Activated CD4-positive, alpha-beta T cell treated with anti-CD3 and anti-CD28 coated beads, Interleukin-2, amount 10 ng/mL, durations not matched to agents 7 days and 5 days (primary cell): Measurements from ENCODE around the gene C14orf119. TPM values are rescaled to one million over a fixed set of nuclear protein-coding genes. Genes with fewer than 3 reads are reported as not detected.
A peak's percentile ranks its signal among the peaks of the same experiment; 100 is the strongest.

Experiments used
- CTCF ChIA-PET: fragments of 350-600 bp; sonication (Branson Sonifier 250); formaldehyde crosslinking; loops from one replicate; lab custom pipeline; 2021; ENCODE audit warnings: antibody characterized with exemption; lab: Charles Lee
- POLR2A ChIA-PET: fragments of 350-600 bp; sonication (Branson Sonifier 250); formaldehyde crosslinking; loops from one replicate; lab custom pipeline; 2021; ENCODE audit warnings: antibody characterized with exemption; lab: Charles Lee
- DNase-seq: peaks from one replicate; pipeline ENCODE4 v3.0.0-alpha.2; 2020
- H3K27ac Mint-ChIP-seq: one replicate; pipeline ENCODE4 v1.8.0; 2021; ENCODE audit warnings: mild to moderate bottlenecking, moderate library complexity, mixed read lengths
- H3K27me3 Mint-ChIP-seq: one replicate; pipeline ENCODE4 v1.8.0; 2021; ENCODE audit warnings: mixed read lengths
- H3K36me3 Mint-ChIP-seq: one replicate; pipeline ENCODE4 v1.8.0; 2021; ENCODE audit warnings: low read depth, mixed read lengths
- H3K4me1 Mint-ChIP-seq: one replicate; pipeline ENCODE4 v1.8.0; 2021; ENCODE audit warnings: mixed read lengths
- H3K4me3 Mint-ChIP-seq: one replicate; pipeline ENCODE4 v1.8.0; 2021; ENCODE audit warnings: mild to moderate bottlenecking, moderate library complexity, mixed read lengths
- H3K9me3 Mint-ChIP-seq: one replicate; pipeline ENCODE4 v1.8.0; 2021; ENCODE audit warnings: mixed read lengths
- total RNA-seq, 2 experiments: library from RNA; stranded (reverse); gene quantifications; one replicate each; pipeline ENCODE4 v1.2.3, GENCODE V29; 2021

C14orf119 gene
- total RNA-seq, 2 experiments from 2014 or later, result 48.0 to 48.2 TPM

- Mint-ChIP-seq H3K27ac (peak overlapping the region; percentile 39), H3K36me3 (no peaks in the 10 kb centered on the region), H3K27me3 (no peaks in the 10 kb centered on the region), H3K9me3 (no peaks in the 10 kb centered on the region), H3K4me1 (peaks cover 49% of the 10 kb centered on the region), H3K4me3 (no peak overlapping the region)
- DNase-seq, result no peak
- CTCF ChIA-PET, result interaction anchor here (1.1 kb wide), 1 partner anchor 60 kb away, joined by 3 read pairs; the partner anchor contains the start of gene CDH24
- POLR2A ChIA-PET, result no interaction called here
These were observed 22.2 kb downstream of the C14orf119 start for GRCh38 chr14:23117371-23118020.

DNA sequence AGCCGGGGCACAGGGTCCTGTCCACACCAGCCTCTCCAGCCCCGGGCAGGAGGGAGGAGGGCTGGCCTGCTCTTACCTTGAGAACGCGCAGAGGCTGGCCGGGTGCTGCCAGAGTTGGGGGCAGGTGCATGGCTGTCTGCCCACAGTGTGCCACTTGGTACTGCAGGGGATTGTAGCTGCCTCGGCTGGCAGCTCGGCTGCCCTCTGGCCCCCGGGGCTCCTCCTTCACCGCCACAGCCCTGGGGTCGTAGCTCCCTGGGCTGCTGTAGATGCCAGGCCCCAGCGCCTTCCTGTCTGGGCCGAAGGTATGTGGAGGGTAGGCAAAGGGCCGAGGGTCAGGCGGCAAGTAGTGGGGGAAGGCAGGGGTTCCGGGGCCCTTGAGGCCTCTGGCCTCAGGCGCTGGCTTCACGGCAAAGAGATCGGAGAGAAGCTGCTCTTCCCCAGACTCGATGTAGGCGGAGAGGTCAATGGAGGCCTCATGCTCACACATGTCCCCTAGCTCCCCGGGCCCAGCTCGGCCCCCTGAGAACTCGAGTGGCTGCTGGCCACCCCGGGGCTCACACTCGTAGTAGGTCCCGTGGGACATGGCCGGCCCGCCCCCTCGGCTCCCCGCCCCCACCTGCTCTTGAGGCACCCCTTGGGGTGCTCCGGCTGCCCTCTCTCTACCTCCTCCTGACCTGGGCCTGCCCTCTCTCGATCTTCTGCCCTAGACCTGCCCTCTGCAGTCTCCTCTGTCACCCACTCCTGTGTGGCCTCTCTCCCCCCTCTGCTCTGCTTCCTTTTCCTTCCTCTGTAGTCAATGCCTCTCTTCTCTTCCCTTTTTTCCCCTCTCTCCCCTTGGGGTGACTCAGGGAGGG is 23.4 kb downstream of the C14orf119 start, which contains the start of gene CEBPE:
Gene CEBPE, minus strand, starts transcription at position 750 of the 857 bp plus-strand sequence. Its CDS starts 164 bp downstream, at position 586.
- peak within 1 kb of the TSS; percentile 57 for H3K4me3 Mint-ChIP-seq
- no peaks in the 10 kb centered on the region for H3K9me3 Mint-ChIP-seq
- H3K27me3 Mint-ChIP-seq, result no peaks in the 10 kb centered on the region
- peaks cover 49% of the 10 kb centered on the region for H3K4me1 Mint-ChIP-seq
- ChIA-PET POLR2A (interaction anchor here (2.0 kb wide), 1 partner anchor 24 kb away, joined by 12 read pairs; the partner anchor contains the start of genes ACIN1 and C14orf119), CTCF (interaction anchor here (2.9 to 3.0 kb wide), 2 partner anchors 20 to 70 kb away, joined by 15 to 37 read pairs; no protein-coding TSS in a partner anchor)
- H3K27ac Mint-ChIP-seq, result peak within 1 kb of the TSS; percentile 91
- no peak for DNase-seq
- H3K36me3 Mint-ChIP-seq, result no peaks in the 10 kb centered on the region

- peak; percentile 65 for DNase-seq
- Mint-ChIP-seq H3K27ac (peak overlapping the region; percentile 91), H3K36me3 (no peaks in the 10 kb centered on the region), H3K9me3 (no peaks in the 10 kb centered on the region), H3K4me1 (peaks cover 43% of the 10 kb centered on the region), H3K27me3 (no peaks in the 10 kb centered on the region), H3K4me3 (peak overlapping the region; percentile 57)
- ChIA-PET CTCF (interaction anchor here (0.6 to 3.0 kb wide), 15 partner anchors 9 to 146 kb away, joined by 3 to 37 read pairs (median 5); partner anchors contain the start of gene SLC7A8), POLR2A (interaction anchor here (0.5 to 2.0 kb wide), 2 partner anchors 25 to 1552 kb away, joined by 3 to 12 read pairs; partner anchors contain the start of genes ACIN1 and C14orf119)
These were observed 24.3 kb downstream of the C14orf119 start for GRCh38 chr14:23119363-23120327.

DNA sequence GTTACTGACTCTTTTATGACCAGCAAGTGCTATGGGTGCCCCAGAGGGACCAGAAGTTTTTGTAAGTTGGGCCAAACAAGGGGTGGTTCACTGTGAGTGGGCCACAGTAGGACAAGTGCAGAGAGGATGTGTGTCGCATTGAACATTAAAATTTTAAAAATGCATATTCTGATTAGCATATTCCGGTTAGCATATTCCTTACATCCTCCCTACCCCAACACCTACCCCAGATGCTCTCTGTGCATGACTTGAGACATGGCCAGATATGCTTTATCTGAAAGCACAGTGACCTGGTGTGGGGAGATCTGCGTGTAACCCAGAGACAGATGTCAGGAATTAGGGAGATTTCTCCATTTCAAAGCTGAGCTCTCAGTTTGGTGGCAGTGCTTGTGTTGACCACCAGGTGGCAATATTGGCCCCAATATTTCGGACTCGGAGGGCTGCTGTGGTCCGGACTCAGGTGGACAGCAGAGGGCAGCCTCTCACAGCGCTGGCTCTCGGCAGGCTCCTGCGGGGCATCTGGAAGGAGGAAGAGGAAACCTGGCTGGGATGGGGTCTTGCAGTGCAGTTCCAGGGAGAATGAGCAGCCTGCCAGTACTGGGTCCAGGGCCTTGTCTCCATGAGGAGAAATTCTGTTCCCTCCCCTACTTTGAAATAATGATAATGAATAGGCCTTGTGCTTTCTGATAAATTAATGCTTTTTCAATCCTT is 25.4 kb downstream of the C14orf119 start:
- peak; percentile 86 for DNase-seq
- POLR2A ChIA-PET, result interaction anchor here (2.0 kb wide), 1 partner anchor 26 kb away, joined by 12 read pairs; the partner anchor contains the start of genes ACIN1 and C14orf119
- CTCF ChIA-PET, result interaction anchor here (0.6 to 3.0 kb wide), 38 partner anchors 9 to 259 kb away, joined by 3 to 37 read pairs (median 4); partner anchors contain the start of genes ACIN1, C14orf119, CIROP and PABPN1
- Mint-ChIP-seq H3K9me3 (no peaks in the 10 kb centered on the region), H3K4me1 (peaks cover 38% of the 10 kb centered on the region), H3K27ac (peak overlapping the region; percentile 91), H3K27me3 (no peaks in the 10 kb centered on the region), H3K36me3 (no peaks in the 10 kb centered on the region), H3K4me3 (peak overlapping the region; percentile 57)

DNA sequence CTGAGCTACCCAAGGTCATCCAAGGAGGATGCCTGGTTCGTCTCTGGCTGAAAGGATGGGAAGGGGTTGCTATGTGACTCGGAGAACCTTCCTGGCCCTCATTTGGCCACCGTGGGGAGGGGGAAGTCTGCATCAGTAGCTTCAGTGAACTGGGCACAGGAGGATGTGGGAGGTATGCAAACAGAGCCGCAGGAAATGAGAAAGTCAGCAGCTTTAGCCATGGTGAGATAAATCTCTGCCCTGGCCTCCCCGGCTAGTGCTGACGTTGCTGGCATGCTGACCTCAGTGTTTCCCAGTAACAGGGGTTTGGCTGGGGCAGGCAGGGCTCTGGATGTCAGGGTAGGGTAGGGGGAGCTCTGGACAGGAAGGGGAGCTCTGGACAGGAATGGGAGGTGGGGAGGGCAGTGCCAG is 26.1 kb downstream of the C14orf119 start:
- no peak for DNase-seq
- H3K27ac Mint-ChIP-seq, result peak overlapping the region; percentile 67

GRCh38 chr14:23122086-23122485 is 26.8 kb downstream of the C14orf119 start:
- ChIA-PET POLR2A (no interaction called here), CTCF (interaction anchor here (0.7 to 3.0 kb wide), 12 partner anchors 11 to 258 kb away, joined by 3 to 37 read pairs (median 8); partner anchors contain the start of gene PABPN1)
- no peak for DNase-seq
- no peaks in the 10 kb centered on the region for H3K27me3 Mint-ChIP-seq
- no peaks in the 10 kb centered on the region for H3K36me3 Mint-ChIP-seq
- H3K4me3 Mint-ChIP-seq, result no peak overlapping the region
- H3K27ac Mint-ChIP-seq, result no peak overlapping the region
- H3K4me1 Mint-ChIP-seq, result peaks cover 38% of the 10 kb centered on the region
- H3K9me3 Mint-ChIP-seq, result no peaks in the 10 kb centered on the region

More for the DNA sequence above, 26.1 kb downstream of the C14orf119 start:
- Mint-ChIP-seq H3K36me3 (no peaks in the 10 kb centered on the region), H3K9me3 (no peaks in the 10 kb centered on the region), H3K4me3 (no peak overlapping the region), H3K4me1 (peaks cover 38% of the 10 kb centered on the region), H3K27me3 (no peaks in the 10 kb centered on the region)
- CTCF ChIA-PET, result interaction anchor here (0.7 to 3.0 kb wide), 24 partner anchors 11 to 258 kb away, joined by 3 to 37 read pairs (median 4); partner anchors contain the start of genes PABPN1 and SLC7A8
- POLR2A ChIA-PET, result interaction anchor here (0.6 kb wide), 1 partner anchor 64 kb away, joined by 3 read pairs; no protein-coding TSS in a partner anchor

DNA sequence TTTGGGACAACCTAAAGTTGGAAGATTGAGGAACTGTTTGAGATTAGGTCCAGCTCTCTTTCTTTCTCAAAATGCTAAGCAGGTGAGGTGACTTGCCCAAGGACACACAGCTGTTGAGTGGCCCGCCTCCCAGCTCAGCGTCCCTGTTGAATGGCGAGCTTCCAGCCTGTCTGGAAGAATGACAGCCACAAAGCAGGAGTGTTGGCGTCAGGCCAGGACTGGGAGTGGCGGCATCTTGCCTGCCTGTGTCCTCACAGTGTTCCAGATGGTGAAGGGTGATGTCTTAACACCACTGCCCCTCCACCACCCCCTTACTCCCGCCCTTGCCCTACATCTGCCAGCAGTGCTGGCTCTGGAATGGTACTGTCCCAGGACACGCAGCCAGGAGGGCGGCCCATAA is 28.1 kb downstream of the C14orf119 start:
- Mint-ChIP-seq H3K36me3 (no peaks in the 10 kb centered on the region), H3K4me1 (peaks cover 43% of the 10 kb centered on the region), H3K27me3 (no peaks in the 10 kb centered on the region), H3K4me3 (no peak overlapping the region), H3K27ac (no peak overlapping the region), H3K9me3 (no peaks in the 10 kb centered on the region)
- ChIA-PET POLR2A (no interaction called here), CTCF (interaction anchor here (0.7 to 1.1 kb wide), 3 partner anchors 12 to 64 kb away, joined by 3 read pairs; no protein-coding TSS in a partner anchor)
- no peak for DNase-seq

GRCh38 chr14:23124337-23124954 is 29.1 kb downstream of the C14orf119 start:
- CTCF ChIA-PET, result interaction anchor here (0.7 to 1.1 kb wide), 2 partner anchors 27 to 63 kb away, joined by 3 read pairs; no protein-coding TSS in a partner anchor
- no peak overlapping the region for H3K27ac Mint-ChIP-seq

GRCh38 chr14:23125011-23125410 is 29.7 kb downstream of the C14orf119 start:
- Mint-ChIP-seq H3K4me3 (no peak overlapping the region), H3K4me1 (peaks cover 31% of the 10 kb centered on the region), H3K36me3 (no peaks in the 10 kb centered on the region), H3K27me3 (peaks cover under 1% of the 10 kb centered on the region), H3K9me3 (no peaks in the 10 kb centered on the region), H3K27ac (no peak overlapping the region)
- ChIA-PET POLR2A (no interaction called here), CTCF (interaction anchor here (0.7 to 1.1 kb wide), 2 partner anchors 26 to 63 kb away, joined by 3 read pairs; no protein-coding TSS in a partner anchor)
- DNase-seq, result no peak

More at GRCh38 chr14:23124337-23124954, 29.1 kb downstream of the C14orf119 start:
- no peaks in the 10 kb centered on the region for H3K27me3 Mint-ChIP-seq
- H3K4me3 Mint-ChIP-seq, result no peak overlapping the region
- no peaks in the 10 kb centered on the region for H3K36me3 Mint-ChIP-seq
- H3K9me3 Mint-ChIP-seq, result no peaks in the 10 kb centered on the region
- no peak for DNase-seq
- peaks cover 37% of the 10 kb centered on the region for H3K4me1 Mint-ChIP-seq
- POLR2A ChIA-PET, result no interaction called here

DNA sequence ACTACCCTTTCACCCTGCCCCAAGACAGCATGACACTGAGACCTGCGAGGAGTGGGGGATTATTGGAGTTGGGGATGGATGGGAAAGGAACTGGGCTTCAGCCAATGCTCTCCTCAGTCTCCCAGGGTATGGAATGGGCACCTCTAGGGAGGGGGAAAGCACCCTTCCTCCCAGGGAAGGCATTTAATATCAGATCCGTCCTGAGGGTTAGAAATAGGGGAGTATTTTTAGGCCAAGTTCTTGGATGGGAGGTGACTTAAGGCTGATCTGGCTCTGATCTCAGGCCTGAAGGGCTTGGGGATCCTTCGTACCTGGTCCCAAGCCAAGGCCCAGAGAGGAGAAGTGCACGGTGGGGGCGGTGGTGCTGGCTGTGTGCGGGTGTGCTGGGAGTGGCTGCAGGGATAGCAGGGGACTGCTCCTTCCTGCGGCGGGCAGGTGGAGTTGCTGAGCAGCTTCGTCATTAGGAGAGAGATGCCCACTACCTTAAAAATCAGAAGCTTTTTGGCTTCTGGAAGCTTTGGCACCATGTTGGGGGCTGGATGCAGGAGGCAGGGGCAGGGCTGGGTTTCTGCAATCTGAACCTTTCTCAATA is 30.7 kb downstream of the C14orf119 start:
- no peak overlapping the region for H3K4me3 Mint-ChIP-seq
- no peaks in the 10 kb centered on the region for H3K9me3 Mint-ChIP-seq
- CTCF ChIA-PET, result no interaction called here
- DNase-seq, result no peak
- peaks cover 10% of the 10 kb centered on the region for H3K27me3 Mint-ChIP-seq
- peaks cover 21% of the 10 kb centered on the region for H3K4me1 Mint-ChIP-seq
- POLR2A ChIA-PET, result no interaction called here
- no peaks in the 10 kb centered on the region for H3K36me3 Mint-ChIP-seq
- H3K27ac Mint-ChIP-seq, result no peak overlapping the region
